ENCODE data around the gene PTPRA.

Gene PTPRA

DNA sequence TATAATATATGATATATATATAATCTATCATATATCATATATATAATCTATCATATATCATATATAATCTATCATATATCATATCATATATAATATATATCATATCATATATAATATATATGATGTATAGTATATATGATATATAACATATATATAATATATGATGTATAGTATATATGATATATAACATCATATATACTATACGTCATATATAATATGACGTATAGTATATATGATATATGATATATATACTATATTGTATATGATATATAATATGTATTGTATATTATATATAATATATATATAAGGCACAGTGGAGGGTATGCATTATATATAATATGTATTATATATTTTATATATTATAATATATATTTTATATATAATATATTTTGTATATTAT is 36.7 kb downstream of the PTPRA start:
- ChIA-PET POLR2A (no interaction called here), CTCF (no interaction called here)

DNA sequence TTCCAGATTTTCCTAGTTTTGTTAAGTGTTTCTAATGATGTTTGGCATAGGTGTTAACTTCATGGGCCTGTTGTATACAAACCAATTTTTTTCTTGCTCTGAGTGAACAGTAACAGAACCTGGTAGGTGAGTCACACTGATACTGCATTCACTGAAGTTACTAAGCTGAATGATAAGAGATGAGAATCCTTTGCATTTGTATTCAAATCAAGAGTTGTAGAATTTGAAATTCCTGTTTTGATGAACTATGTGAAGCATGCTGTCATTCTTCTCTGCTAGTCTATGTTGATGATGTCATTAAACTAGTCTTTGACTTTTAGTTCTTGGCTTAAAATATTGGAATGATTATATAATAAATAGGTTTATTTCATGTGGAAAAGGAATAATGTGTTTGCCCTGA is 37.9 kb downstream of the PTPRA start:
- CTCF ChIA-PET: no interaction called here
- DNase-seq (ENCODE audit: low read depth, low spot score): no peak
- POLR2A ChIA-PET: no interaction called here

More for the DNA sequence above, 36.7 kb downstream of the PTPRA start:
- no peak overlapping the region for H3K4me3 ChIP-seq (ENCODE audit: low read depth, low read length)
- no peak for TF ChIP-seq CTCF (IDR thresholded peaks at IDR 0.05; ENCODE audit: insufficient read depth, low read length, missing control alignments)
- no peak for DNase-seq (ENCODE audit: low read depth, low spot score)

GRCh38 chr20:2914160-2914559 is 40.9 kb downstream of the PTPRA start:
- H3K4me3 ChIP-seq (ENCODE audit: low read depth, low read length): no peak overlapping the region
- no peak for TF ChIP-seq CTCF (IDR thresholded peaks at IDR 0.05; ENCODE audit: insufficient read depth, low read length, missing control alignments)
- no peak for DNase-seq (ENCODE audit: low read depth, low spot score)
- POLR2A ChIA-PET: no interaction called here
- CTCF ChIA-PET: interaction anchor here (3.3 kb wide), 1 partner anchor 87 kb away, joined by 12 read pairs; no protein-coding TSS in a partner anchor

More for the DNA sequence above, 37.9 kb downstream of the PTPRA start:
- TF ChIP-seq CTCF (IDR thresholded peaks at IDR 0.05; ENCODE audit: insufficient read depth, low read length, missing control alignments): no peak
- H3K4me3 ChIP-seq (ENCODE audit: low read depth, low read length): no peak overlapping the region

DNA sequence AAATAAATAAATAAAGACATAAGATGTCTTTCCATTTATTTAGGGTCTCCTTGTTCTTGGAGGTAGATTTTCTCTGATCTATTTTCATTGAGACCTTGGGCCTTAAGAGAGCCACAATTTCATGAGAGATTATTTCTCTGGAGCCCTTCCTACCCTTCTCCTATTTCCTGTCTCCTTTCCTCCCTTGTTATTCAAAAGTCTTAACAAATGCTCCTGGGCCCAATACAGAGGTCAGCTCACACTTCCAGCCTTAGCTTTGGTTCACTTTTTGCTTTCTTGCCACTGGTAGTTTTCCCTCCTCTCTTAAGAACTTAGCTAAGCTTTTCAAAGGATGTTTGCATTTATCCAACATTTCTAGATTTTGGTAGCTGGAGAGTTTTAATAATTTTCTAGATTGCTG is 44.0 kb downstream of the PTPRA start:
- H3K4me3 ChIP-seq (ENCODE audit: low read depth, low read length): no peak overlapping the region
- CTCF ChIA-PET: no interaction called here
- no peak for TF ChIP-seq CTCF (IDR thresholded peaks at IDR 0.05; ENCODE audit: insufficient read depth, low read length, missing control alignments)
- DNase-seq (ENCODE audit: low read depth, low spot score): no peak
- POLR2A ChIA-PET: no interaction called here

GRCh38 chr20:2918096-2919049 is 45.1 kb downstream of the PTPRA start:
- no peak for TF ChIP-seq CTCF (IDR thresholded peaks at IDR 0.05; ENCODE audit: insufficient read depth, low read length, missing control alignments)

GRCh38 chr20:2919518-2920245 is 46.4 kb downstream of the PTPRA start:
- H3K4me3 ChIP-seq (ENCODE audit: low read depth, low read length): no peak overlapping the region
- ChIA-PET POLR2A (no interaction called here), CTCF (no interaction called here)
- TF ChIP-seq CTCF (IDR thresholded peaks at IDR 0.05; ENCODE audit: insufficient read depth, low read length, missing control alignments): no peak
- no peak for DNase-seq (ENCODE audit: low read depth, low spot score)

More at GRCh38 chr20:2918096-2919049, 45.1 kb downstream of the PTPRA start:
- ChIA-PET POLR2A (no interaction called here), CTCF (interaction anchor here (0.7 kb wide), 1 partner anchor 29 kb away, joined by 3 read pairs; no protein-coding TSS in a partner anchor)
- no peak overlapping the region for H3K4me3 ChIP-seq (ENCODE audit: low read depth, low read length)
- DNase-seq (ENCODE audit: low read depth, low spot score): no peak

All from AG04449 (cell line).